Astrocyte (in vitro differentiated cells and primary cell): ENCODE measurements around the gene KLHL30.

Experiments used
- CTCF ChIP-seq: IDR thresholded peaks from 2 replicates; pipeline ENCODE4 v1.5.1; 2011; ENCODE audit warnings: low read depth, mild to moderate bottlenecking, inconsistent platforms, low read length, moderate library complexity; ENCODE audit not compliant: insufficient read depth
- EZH2 ChIP-seq: IDR thresholded peaks from 2 replicates; pipeline ENCODE4 v1.6.1; 2012; ENCODE audit warnings: mild to moderate bottlenecking, low read length, inconsistent platforms; ENCODE audit not compliant: insufficient read depth

DNA sequence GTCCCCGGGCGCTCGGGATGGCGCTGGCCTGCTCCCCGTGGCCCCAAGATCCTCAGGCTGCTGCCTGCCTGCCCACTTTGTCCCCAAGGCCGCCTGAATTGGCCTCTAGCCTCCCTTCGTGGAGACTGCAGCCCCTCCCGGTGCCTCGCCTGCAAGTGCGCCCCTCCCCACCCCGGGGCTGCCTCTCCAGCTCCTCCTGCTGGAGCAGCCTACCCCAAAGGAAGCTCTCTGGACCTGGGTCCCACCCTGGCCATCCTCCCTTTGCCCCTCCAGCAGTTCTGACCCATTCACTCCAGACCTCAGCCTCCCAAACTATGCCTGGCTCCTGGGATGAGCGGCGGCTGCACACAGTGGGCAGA, 32.1 kb upstream of the KLHL30 start:
- TF ChIP-seq CTCF, result no peak
- TF ChIP-seq EZH2, result no peak
